ENCODE measurements around the gene TIGD1. TPM values are rescaled to one million over a fixed set of nuclear protein-coding genes. Genes with fewer than 3 reads are reported as not detected.
A peak's percentile ranks its signal among the peaks of the same experiment; 100 is the strongest.
"Not testable (repeated sequence)": the region's sequence is repeated elsewhere in the genome, so short reads cannot be mapped to it uniquely, and the experiment has no call there.

TIGD1 gene
- total and polyA plus RNA-seq, 12 donors: 1.4 to 6.9 (median 2.0) TPM

GRCh38 chr2:232533944-232534710 lies 16.2 kb downstream of the TIGD1 start:
- no peaks in the 10 kb centered on the region for H3K36me3 ChIP-seq
- H3K27ac ChIP-seq: no peak overlapping the region
- ATAC-seq: peak in 1 of 8 donors; percentile 11
- H3K27me3 ChIP-seq: peaks cover 0 to 3% (median 0%) of the 10 kb centered on the region in 7 donors
- WGBS, 2 donors: 61% methylated on average over 13 of the region's 13 CpGs
- peaks cover 0 to 9% (median 4%) of the 10 kb centered on the region in 11 donors for H3K9me3 ChIP-seq
- intact Hi-C loops (cut with DNase I): no loop called here
- H3K4me1 ChIP-seq: peaks cover 0 to 12% (median 0%) of the 10 kb centered on the region in 9 donors
- TF ChIP-seq, protein P1, sequence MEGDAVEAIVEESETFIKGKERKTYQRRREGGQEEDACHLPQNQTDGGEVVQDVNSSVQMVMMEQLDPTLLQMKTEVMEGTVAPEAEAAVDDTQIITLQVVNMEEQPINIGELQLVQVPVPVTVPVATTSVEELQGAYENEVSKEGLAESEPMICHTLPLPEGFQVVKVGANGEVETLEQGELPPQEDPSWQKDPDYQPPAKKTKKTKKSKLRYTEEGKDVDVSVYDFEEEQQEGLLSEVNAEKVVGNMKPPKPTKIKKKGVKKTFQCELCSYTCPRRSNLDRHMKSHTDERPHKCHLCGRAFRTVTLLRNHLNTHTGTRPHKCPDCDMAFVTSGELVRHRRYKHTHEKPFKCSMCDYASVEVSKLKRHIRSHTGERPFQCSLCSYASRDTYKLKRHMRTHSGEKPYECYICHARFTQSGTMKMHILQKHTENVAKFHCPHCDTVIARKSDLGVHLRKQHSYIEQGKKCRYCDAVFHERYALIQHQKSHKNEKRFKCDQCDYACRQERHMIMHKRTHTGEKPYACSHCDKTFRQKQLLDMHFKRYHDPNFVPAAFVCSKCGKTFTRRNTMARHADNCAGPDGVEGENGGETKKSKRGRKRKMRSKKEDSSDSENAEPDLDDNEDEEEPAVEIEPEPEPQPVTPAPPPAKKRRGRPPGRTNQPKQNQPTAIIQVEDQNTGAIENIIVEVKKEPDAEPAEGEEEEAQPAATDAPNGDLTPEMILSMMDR (IDR thresholded peaks at IDR 0.05): no peak
- peak in 1 of 2 donors; percentile 8 for DNase-seq
- H3K4me3 ChIP-seq: no peak overlapping the region

DNA sequence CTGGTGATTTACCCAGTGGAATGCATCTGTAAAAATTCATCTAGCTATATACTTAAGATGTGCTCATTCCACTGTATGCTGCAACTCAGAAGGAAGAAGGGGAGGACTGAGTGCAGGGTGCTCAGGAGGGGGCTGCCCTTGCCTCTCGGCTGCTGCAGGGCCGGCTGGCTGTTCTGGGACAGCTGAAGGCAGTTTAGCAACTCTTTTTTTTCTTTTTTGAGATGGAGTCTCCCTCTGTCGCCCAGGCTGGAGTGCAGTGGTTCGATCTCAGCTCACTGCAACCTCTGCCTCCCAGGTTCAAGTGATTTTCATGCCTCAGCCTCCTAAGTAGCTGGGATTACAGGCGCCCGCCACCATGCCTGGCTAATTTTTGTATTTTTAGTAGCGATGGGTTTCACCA lies 17.5 kb downstream of the TIGD1 start:
- H3K4me1 ChIP-seq; intact Hi-C loops (cut with DNase I); H3K9me3 ChIP-seq; H3K36me3 ChIP-seq; H3K4me3 ChIP-seq; DNase-seq; H3K27ac ChIP-seq; H3K27me3 ChIP-seq: not testable (repeated sequence)
- 77 to 79% methylated on average over 7 of the region's 7 CpGs for WGBS, 2 donors
- ATAC-seq: peak in 1 of 8 donors; percentile 3

DNA sequence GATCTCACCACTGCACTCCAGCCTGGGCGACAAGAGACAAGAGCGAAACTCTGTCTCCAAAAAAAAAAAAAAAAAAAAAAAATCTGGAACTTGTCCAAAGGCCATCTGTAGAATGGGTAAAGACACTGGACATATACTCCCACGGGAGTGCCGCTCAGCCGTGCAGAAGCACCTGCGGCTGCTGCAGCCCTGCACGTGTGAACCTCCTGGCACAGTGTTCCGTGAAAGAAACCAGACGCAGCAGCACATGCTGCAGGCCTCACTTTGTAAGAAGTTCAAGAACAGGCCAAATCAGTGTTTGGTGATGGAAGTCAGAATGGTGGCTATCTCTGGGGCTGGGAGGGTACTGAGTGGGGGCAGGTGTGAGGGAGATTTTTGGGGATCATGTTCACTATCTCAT lies 17.9 kb downstream of the TIGD1 start:
- Histone ChIP-seq H3K36me3 (no peaks in the 10 kb centered on the region), H3K9me3 (peaks cover 0 to 9% (median 4%) of the 10 kb centered on the region in 11 donors), H3K4me1 (peaks cover 0 to 6% (median 0%) of the 10 kb centered on the region in 9 donors), H3K27ac (no peak overlapping the region), H3K27me3 (peaks cover 0 to 3% (median 0%) of the 10 kb centered on the region in 7 donors), H3K4me3 (no peak overlapping the region)
- WGBS, 2 donors: 24 to 36% methylated on average over 9 of the region's 9 CpGs
- DNase-seq (peak; percentile 32 to 37), ATAC-seq (peak; percentile 17 to 70 (median 60))
- intact Hi-C loops (cut with DNase I): no loop called here
- TF ChIP-seq, protein P1 (IDR thresholded peaks at IDR 0.05): no peak

GRCh38 chr2:232530626-232531260 lies 19.6 kb downstream of the TIGD1 start:
- H3K36me3 ChIP-seq: no peaks in the 10 kb centered on the region
- no peak for ATAC-seq
- TF ChIP-seq, protein P1 (IDR thresholded peaks at IDR 0.05): no peak
- peak in 1 of 2 donors; percentile 1 for DNase-seq
- peaks cover 0 to 12% (median 4%) of the 10 kb centered on the region in 7 donors for H3K27me3 ChIP-seq
- H3K4me1 ChIP-seq: peaks cover 0 to 1% (median 0%) of the 10 kb centered on the region in 9 donors
- intact Hi-C loops (cut with DNase I): no loop called here
- WGBS, 2 donors: 77 to 80% methylated on average over 9 of the region's 9 CpGs
- no peak overlapping the region for H3K4me3 ChIP-seq
- H3K27ac ChIP-seq: no peak overlapping the region
- H3K9me3 ChIP-seq: peaks cover 0 to under 1% (median 0%) of the 10 kb centered on the region in 11 donors
